NCI-H2196 treated with DMSO at 0.1 percent for 48 hours (cell line): ENCODE results near the gene ZNF442.
"Not testable (repeated sequence)": the region's sequence is repeated elsewhere in the genome, so short reads cannot be mapped to it uniquely, and the experiment has no call there.

Source experiments
- DNase-seq: peaks from one replicate; lab custom pipeline; 2025; ENCODE audit not compliant: unreplicated experiment; lab: John Stamatoyannopoulos, UW

ZNF442 gene

GRCh38 chr19:12365236-12366162, at the start of gene ZNF442:
ZNF442 (minus strand) TSS chr19:12365683; CDS start chr19:12363631, 2,052 bp downstream.
- peak; percentile 80 for DNase-seq

GRCh38 chr19:12411893-12412292, 46.4 kb upstream of the ZNF442 start:
- DNase-seq, result no peak

- DNase-seq, result peak; percentile 94
Measured at GRCh38 chr19:12400633-12401502, 35.4 kb upstream of the ZNF442 start, which contains the start of gene ZNF799. ZNF799 (minus strand) TSS chr19:12401271; CDS start chr19:12401070, 201 bp downstream.

- not testable (repeated sequence) for DNase-seq
Measured at GRCh38 chr19:12399901-12400632, 34.6 kb upstream of the ZNF442 start.

GRCh38 chr19:12391148-12391547, 25.7 kb upstream of the ZNF442 start:
- DNase-seq, result not testable (repeated sequence)

GRCh38 chr19:12386365-12386764, 20.9 kb upstream of the ZNF442 start:
- not testable (repeated sequence) for DNase-seq

- DNase-seq, result no peak
Measured at GRCh38 chr19:12380444-12380737, 14.9 kb upstream of the ZNF442 start.

GRCh38 chr19:12379732-12380443, 14.4 kb upstream of the ZNF442 start:
- DNase-seq, result no peak

GRCh38 chr19:12374026-12374425, 8.5 kb upstream of the ZNF442 start:
- DNase-seq, result no peak

GRCh38 chr19:12364391-12365235, 870 bp downstream of the ZNF442 start:
- DNase-seq, result no peak

GRCh38 chr19:12362236-12362635, 3.2 kb downstream of the ZNF442 start:
- not testable (repeated sequence) for DNase-seq

GRCh38 chr19:12353375-12353774, 12.1 kb downstream of the ZNF442 start:
- no peak for DNase-seq

- no peak for DNase-seq
Measured at GRCh38 chr19:12350890-12351197, 14.6 kb downstream of the ZNF442 start.

- no peak for DNase-seq
Measured at GRCh38 chr19:12350185-12350889, 15.1 kb downstream of the ZNF442 start.

GRCh38 chr19:12346896-12347295, 18.6 kb downstream of the ZNF442 start:
- DNase-seq, result no peak

- no peak for DNase-seq
Measured at GRCh38 chr19:12345197-12345596, 20.3 kb downstream of the ZNF442 start.

GRCh38 chr19:12333162-12334159, 32.0 kb downstream of the ZNF442 start, which contains the start of gene ZNF563:
ZNF563 (minus strand) TSS chr19:12333633; CDS start chr19:12333482, 151 bp downstream.
- peak; percentile 81 for DNase-seq
